GM21786 (cell line): Measurements from ENCODE around the gene GSK3A.

ENCODE experiments used
- ATAC-seq: cut with Tn5 transposase; IDR thresholded peaks from one replicate; pipeline ENCODE4 v1.9.1; 2021; ENCODE audit not compliant: unreplicated experiment

GSK3A gene

GRCh38 chr19:42201489-42202289, 40.7 kb downstream of the GSK3A start:
- peak; percentile 44 for ATAC-seq

DNA sequence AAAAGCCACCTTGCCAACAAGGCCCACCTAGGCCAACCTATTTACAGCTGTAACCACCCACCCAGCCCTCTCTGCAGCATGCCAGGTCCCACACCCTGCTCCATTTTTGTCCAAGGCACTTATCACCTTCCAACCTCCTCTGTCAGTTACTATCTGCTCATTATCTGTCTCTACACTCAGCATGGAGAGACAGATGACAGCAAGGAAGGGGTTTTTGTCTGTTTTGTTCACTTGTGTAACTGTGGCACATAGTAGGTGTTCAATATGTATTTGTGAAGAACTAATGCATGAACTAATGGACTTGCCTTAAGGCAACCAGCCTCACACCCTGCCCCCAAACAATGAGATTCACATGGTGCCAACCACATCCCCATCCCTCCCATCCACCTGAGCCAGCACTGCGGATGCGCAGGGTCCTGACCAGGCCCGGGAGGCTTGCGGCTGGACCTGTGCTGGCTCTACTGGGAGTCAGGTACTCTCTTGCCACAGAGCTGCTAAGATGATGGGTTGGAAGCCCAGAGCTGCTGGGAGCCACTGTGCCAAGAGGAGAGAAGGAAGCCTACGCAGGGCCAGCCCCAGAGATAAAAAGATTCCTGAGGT, 42.2 kb downstream of the GSK3A start:
- no peak for ATAC-seq

DNA sequence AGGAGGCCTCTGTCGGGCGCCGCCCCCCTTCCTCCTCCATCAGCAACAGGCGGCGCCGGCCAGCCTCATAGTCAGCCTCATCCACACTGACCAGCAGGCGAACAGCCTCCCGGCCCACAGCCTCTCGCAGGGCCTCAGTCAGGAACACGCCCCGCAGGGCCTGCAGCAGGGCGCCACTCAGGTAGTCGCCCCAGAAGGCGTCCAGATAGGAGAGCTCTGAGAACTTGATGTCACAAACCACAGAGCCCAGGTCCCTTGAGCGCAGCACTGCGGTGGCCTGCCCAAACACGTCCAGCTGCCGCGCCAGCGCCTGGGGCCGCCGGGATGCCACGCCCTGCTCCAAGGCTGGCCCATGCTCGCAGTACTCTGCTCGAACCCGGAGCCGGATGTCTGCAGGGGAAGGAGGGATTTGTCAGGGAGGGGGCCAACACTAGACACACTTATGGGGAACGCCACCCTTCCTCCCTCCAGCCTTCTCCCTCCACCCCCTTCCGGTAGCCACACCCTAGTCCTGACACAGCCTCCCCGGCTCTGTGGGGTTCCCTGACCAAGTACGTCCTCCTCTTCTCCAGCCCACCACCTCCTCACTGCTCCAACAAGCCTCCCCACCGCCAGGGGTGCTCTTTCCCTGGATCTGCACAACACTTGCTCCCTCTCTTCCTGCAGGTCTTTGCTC, 42.8 kb downstream of the GSK3A start:
- ATAC-seq = peak; percentile 30

GRCh38 chr19:42198676-42199439, 43.5 kb downstream of the GSK3A start:
- peak; percentile 53 for ATAC-seq

DNA sequence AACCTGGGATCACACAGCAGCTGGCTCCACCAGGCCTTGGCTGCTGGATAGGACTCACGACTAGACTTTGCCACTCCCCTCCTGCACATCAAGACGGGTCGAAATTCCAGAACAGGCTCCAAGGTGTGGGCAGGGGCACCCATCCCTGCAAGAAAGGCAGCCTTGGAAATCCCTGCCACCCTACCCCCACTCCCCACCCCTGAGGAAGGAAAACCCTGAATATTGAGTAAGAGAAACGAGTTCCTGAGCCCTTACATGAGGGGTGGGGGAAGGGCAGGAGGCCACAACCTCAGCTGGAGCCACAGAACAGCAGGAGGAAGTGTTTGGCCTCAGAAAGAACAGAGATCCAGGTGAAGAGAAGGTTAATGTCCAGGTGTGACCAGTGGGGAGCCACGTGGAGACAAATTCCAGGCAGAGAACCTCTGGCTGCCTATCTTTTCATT, 45.0 kb downstream of the GSK3A start:
- no peak for ATAC-seq

DNA sequence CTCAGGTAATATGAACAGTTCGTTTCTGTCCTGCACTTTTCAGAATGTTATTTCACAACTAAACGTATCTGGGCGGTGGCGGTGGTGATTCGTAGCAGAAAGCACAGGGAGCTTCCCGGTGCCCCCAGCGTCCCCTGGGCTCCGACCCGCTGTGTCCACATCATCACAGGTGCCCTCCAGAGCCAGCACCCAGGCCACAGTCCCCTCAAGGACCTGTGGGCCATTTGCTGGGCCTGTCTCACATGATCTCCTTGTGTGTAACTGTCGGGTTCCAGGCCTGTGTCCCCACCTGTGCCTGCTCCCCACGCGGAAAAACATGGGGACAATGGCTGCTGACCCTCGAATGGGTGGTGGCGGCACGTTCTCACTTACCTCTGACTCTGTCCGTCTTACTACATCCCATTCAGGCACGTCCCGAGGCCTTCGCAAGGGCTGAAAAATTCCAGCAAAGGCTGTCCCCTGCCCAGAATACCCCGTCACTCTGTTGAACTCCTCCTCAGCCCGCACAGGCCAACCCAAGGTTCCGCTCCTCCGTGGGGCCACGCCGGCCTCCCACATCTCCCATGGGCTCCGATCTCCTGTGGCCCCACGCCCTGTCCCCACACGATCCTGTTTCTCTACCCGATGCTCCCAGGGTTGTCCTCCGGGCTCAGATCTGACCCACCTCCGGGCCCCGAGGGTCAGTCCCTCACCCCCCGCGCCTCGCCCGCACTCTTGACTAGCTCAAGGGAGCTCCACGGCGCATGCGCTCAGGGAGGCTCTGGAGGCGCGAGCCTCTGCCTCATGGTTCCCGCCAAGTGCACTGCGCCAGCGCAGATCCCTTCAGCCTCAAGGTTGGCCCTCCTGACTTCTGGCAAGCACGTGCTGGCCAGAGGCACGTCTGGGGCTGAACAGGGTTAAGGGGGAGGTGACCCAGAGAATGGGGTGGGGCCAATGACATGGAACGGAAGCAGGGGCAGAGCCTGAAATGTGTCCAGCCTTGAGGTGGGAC, 46.1 kb downstream of the GSK3A start:
- ATAC-seq = no peak

DNA sequence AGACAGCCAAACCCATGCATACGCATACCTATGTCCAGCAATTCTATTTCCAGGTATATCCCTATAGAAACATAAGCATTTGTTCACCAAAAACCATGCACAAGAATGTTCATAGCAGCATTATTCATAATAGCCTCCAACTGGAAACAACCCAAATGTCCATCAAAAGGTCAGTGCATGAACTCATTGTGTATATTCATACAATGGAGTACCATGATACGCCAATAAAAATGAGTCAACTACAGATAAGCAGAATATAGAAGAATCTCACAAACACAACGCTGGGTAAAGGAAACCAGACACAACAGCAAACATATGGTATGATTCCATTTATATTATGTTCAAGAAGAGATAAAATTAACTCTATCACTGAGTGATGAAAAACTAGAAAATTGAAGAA, 48.7 kb downstream of the GSK3A start:
- ATAC-seq = no peak

DNA sequence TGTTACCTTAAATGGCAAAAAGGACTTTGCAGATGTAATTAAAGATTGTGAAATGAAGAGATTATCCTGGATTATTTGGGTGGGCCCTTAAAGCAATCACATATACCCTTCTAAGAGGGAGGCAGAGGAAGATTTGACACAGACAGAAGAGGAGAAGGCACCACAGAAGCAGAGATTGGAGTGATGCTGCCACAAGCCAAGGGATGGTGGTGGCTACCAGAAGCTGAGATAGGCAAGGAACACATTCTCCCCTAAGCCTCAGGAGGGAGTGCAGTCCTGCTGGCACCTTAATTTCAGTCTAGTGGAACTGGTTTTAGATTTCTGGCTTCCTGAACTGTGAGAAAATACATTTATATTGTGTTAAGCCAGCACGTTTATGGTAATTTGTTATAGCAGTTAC, 49.1 kb downstream of the GSK3A start:
- no peak for ATAC-seq

- no peak for ATAC-seq
Measured at GRCh38 chr19:42191855-42192254, 50.5 kb downstream of the GSK3A start.

DNA sequence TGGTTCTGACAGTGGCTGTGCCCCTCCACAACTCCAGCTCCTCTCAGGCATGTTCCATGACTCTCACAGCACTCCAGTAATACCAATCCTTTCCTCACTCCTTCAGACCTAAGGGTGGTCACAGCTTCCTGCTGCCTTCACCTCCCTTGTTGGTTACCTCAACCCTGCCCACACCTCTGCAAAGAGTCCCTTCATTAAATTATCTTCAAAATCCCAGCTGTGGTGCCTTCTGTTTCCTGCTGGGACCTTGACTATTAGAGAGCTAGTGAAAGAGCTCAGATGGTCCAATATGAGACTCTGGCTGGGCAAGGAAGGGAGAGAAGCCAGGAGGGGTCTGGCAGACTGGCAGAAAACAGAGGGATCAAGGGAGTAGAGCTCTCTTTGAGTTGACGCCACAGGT, 51.1 kb downstream of the GSK3A start:
- ATAC-seq = no peak

GRCh38 chr19:42189133-42189532, 53.3 kb downstream of the GSK3A start:
- no peak for ATAC-seq

DNA sequence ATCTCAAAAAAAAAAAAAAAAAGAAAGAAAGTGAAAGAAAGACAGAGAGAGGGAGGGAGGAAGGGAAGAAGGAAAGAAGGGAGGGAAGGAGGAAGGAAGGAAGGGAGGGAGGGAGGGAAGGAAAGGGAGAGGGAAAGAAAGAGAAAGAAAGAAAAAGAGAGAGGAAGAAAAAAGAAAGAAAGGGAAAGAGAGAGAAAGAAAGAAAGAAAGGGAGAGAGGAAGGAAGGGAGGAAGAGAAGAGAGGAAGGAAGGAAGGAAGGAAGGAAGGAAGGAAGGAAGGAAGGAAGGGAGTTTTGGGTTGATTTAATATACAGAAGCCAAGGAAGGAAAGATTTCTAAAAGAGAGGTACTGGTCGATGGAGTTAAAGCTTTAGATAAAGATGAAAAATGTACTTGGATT, 53.7 kb downstream of the GSK3A start:
- ATAC-seq = no peak

DNA sequence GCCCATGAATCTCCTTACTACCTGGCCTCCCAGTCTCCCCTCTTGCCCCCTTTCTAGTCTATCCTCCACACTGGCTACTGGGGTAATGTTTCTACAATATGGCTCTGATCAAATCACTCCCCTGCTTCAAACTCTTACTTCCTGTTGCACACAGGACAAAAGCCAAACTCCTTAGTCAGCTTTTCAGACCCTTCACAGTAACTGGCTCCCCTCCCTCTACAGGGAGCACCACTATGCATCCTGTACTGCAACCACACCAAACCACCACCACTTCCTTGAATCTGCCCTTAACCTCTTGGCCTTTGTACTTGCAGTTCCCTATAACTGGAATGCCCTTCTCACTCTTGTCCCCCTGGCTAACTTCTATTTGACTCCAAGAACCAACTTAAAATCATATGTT, 57.1 kb downstream of the GSK3A start:
- no peak for ATAC-seq

- no peak for ATAC-seq
Measured at GRCh38 chr19:42184401-42184861, 58.0 kb downstream of the GSK3A start.
